WERI-Rb-1 (cell line): ENCODE data around the gene PLA2G4C.

Experiments used
- DNase-seq: peaks from one replicate; pipeline ENCODE4 v3.0.0-alpha.2; 2020
- H3K27ac ChIP-seq: fragments of 250-450 bp; sonication (Bioruptor Pico); 2 replicates; pipeline ENCODE4 v1.5.1; 2020; ENCODE audit warnings: mild to moderate bottlenecking, moderate library complexity
- H3K27me3 ChIP-seq: fragments of 250-450 bp; sonication (Bioruptor Pico); 2 replicates; pipeline ENCODE4 v1.5.1; 2021; ENCODE audit warnings: mild to moderate bottlenecking, low read depth, moderate library complexity; ENCODE audit not compliant: insufficient read depth, severe bottlenecking
- H3K36me3 ChIP-seq: fragments of 250-450 bp; sonication (Bioruptor Pico); 2 replicates; pipeline ENCODE4 v1.5.1; 2020; ENCODE audit warnings: mild to moderate bottlenecking, moderate library complexity
- H3K4me3 ChIP-seq: 2 replicates; pipeline ENCODE4 v1.5.1; 2011; ENCODE audit warnings: low read depth, mild to moderate bottlenecking, control low read depth, low read length
- H3K9me3 ChIP-seq: fragments of 250-450 bp; sonication (Bioruptor Pico); 2 replicates; pipeline ENCODE4 v1.5.1; 2021; ENCODE audit warnings: mild to moderate bottlenecking, moderate library complexity; ENCODE audit not compliant: severe bottlenecking
- TF ChIP-seq, protein P1 (sequence below): IDR thresholded peaks from 2 replicates; pipeline ENCODE4 v1.5.1; 2011; ENCODE audit warnings: low read depth, mild to moderate bottlenecking, control low read depth, inconsistent platforms, low read length

PLA2G4C gene

DNA sequence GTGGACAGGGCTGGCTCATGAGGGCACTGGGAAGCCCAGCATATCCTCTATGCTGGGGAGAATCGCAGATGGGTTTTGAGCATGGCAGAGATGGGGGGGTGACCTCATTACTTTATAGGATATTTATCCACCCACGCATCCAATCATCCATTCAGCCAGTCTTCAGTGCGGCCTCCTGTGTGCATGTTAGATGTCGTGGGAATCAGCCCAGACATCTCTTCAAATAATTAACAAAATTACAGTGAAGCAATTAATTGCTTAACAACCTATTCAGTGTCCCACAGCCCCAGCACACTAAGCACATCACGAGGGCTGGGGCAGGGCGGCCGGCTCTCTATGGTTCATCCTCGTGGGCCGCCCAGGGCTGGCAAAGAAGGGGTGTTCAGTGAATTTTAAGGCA lies 38.0 kb upstream of the PLA2G4C start:
- Histone ChIP-seq H3K36me3 (peaks cover 74% of the 10 kb centered on the region), H3K27ac (no peak overlapping the region), H3K27me3 (no peaks in the 10 kb centered on the region), H3K4me3 (no peak overlapping the region), H3K9me3 (no peaks in the 10 kb centered on the region)
- no peak for DNase-seq
- TF ChIP-seq, protein P1, sequence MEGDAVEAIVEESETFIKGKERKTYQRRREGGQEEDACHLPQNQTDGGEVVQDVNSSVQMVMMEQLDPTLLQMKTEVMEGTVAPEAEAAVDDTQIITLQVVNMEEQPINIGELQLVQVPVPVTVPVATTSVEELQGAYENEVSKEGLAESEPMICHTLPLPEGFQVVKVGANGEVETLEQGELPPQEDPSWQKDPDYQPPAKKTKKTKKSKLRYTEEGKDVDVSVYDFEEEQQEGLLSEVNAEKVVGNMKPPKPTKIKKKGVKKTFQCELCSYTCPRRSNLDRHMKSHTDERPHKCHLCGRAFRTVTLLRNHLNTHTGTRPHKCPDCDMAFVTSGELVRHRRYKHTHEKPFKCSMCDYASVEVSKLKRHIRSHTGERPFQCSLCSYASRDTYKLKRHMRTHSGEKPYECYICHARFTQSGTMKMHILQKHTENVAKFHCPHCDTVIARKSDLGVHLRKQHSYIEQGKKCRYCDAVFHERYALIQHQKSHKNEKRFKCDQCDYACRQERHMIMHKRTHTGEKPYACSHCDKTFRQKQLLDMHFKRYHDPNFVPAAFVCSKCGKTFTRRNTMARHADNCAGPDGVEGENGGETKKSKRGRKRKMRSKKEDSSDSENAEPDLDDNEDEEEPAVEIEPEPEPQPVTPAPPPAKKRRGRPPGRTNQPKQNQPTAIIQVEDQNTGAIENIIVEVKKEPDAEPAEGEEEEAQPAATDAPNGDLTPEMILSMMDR, result no peak

DNA sequence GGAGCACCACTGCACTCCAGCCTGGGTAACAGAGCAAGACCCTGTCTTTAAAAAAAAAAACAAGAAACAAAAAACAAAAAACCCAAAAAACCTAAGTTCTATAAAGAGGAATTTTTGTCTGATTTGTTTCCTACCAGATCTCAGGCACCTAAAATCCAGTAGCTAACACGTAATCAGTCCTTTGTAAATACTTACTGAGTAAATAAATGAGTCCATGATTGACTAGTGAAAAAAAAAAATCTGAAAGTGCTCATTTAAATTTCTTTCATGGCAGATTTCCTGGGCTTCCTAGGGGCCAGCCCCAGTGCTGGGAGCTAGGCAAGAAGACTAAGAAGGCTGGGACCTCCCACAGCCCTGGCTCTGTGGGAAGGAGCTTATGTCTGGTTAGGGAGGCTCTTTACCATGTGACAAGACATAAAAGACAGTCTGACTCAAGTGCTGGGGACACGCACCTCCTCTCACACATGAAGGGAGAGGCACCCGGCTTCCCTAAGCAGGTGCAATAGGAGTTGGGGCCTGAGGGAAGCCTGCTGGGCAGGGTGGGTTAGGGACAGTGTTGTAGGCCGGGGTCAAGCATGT lies 37.1 kb upstream of the PLA2G4C start:
- DNase-seq, result peak; percentile 40
- Histone ChIP-seq H3K9me3 (no peaks in the 10 kb centered on the region), H3K36me3 (peaks cover 81% of the 10 kb centered on the region), H3K4me3 (no peak overlapping the region), H3K27ac (no peak overlapping the region), H3K27me3 (no peaks in the 10 kb centered on the region)
- TF ChIP-seq, protein P1, result no peak

DNA sequence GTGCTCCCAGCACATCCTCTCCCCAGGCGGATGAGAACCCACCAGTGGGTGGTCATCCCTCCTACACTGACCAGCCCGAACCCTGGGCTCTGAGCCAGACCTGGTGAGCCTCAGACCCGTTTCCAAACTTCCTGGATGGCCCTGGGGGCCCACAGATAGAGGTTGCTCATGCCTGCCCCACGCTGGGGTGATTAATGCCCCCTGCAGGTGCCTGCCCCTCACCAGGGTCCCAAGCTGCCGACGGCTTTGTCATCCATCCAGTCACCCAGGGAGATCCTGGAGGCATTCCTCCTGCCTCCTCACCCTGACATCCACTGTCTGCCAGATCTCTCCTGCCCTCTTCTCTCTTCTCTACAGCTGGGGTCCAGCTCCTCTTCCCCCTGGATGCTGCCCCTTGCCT lies 28.4 kb upstream of the PLA2G4C start:
- no peak for DNase-seq
- H3K36me3 ChIP-seq, result peaks cover 75% of the 10 kb centered on the region
- H3K27me3 ChIP-seq, result no peaks in the 10 kb centered on the region
- no peak overlapping the region for H3K4me3 ChIP-seq
- H3K9me3 ChIP-seq, result no peaks in the 10 kb centered on the region
- no peak overlapping the region for H3K27ac ChIP-seq
- TF ChIP-seq, protein P1, result no peak

DNA sequence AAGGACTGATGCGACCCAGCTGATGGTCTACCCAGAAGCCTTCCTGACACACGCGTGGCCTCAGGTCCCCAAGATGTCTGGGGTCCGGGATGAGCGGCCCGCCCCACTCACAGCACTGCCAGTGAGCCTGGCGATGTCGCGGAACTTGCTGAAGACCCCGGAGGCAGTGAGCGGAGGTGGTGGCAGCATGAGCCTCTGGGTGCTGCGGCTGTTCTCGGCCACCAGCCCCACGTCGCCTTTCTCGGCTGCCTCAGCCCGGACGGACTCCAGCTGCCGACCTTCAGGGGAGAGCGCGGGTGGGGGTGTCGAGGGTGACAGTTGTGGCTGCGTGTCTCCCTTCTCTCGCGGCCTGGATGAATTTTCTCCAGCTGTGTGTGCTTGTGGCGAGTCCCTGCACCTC lies 26.8 kb upstream of the PLA2G4C start:
- no peak overlapping the region for H3K27ac ChIP-seq
- H3K27me3 ChIP-seq, result no peaks in the 10 kb centered on the region
- no peaks in the 10 kb centered on the region for H3K9me3 ChIP-seq
- no peak for DNase-seq
- TF ChIP-seq, protein P1, result no peak
- no peak overlapping the region for H3K4me3 ChIP-seq
- peaks cover 73% of the 10 kb centered on the region for H3K36me3 ChIP-seq

DNA sequence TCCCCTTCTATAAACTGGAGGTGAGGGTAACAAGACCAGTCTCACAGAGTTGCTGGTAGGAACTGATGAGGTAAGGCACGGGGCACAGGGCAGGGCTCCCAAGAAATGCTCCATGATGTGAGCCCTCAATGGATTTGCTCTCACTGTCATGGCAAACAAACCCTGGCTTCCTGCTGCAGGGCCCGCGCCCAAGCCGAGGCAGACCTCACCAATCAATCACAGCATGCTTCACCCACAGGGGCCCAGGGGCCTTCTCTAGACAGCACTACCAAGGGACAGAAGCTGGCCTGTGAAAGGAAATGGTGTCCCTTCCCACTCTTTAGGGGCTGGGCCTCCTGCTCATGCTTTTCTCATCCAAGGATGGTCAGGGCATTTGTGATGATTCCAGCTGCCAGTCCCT lies 25.9 kb upstream of the PLA2G4C start:
- Histone ChIP-seq H3K9me3 (no peaks in the 10 kb centered on the region), H3K27ac (no peak overlapping the region), H3K4me3 (no peak overlapping the region), H3K27me3 (no peaks in the 10 kb centered on the region), H3K36me3 (peaks cover 77% of the 10 kb centered on the region)
- DNase-seq, result no peak
- TF ChIP-seq, protein P1, result no peak

DNA sequence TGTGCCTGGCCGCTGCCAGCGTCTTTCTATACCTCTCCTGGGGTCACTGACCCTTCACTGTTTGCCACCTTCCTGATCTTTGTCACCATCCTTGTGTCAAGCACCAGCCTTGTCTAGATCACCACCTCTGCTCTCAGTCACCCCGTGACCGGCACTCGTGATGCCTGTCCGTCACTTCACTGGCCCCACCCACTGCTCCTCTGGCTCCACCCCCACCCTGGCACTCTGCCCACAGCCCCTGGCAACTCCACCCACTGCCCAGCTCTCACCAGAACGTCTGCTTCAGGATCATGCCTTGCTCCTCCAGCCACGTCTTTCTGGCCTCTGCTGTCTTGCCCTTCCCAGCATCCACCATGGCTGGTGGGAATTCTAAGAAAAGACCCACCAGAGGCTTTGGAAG lies 24.8 kb upstream of the PLA2G4C start:
- H3K36me3 ChIP-seq, result peaks cover 78% of the 10 kb centered on the region
- no peaks in the 10 kb centered on the region for H3K9me3 ChIP-seq
- H3K4me3 ChIP-seq, result no peak overlapping the region
- H3K27me3 ChIP-seq, result no peaks in the 10 kb centered on the region
- H3K27ac ChIP-seq, result no peak overlapping the region
- DNase-seq, result no peak
- TF ChIP-seq, protein P1, result no peak
